Mucosa of rectum (tissue), 2 donors: ENCODE results near the gene CLIP2.
"Not testable (repeated sequence)": the region's sequence is repeated elsewhere in the genome, so short reads cannot be mapped to it uniquely, and the experiment has no call there.

Source experiments
- H3K27ac ChIP-seq, 2 donors: one replicate each; pipeline ENCODE4 v1.7.0; 2013; ENCODE audit warnings: inconsistent platforms in 2 of 2, low read depth in 2 of 2, low read length in 2 of 2
- H3K27me3 ChIP-seq, 2 donors: one replicate each; pipeline ENCODE4 v1.7.0; 2013; ENCODE audit warnings: low read length in 2 of 2; ENCODE audit not compliant: control insufficient read depth in 2 of 2, insufficient read depth in 2 of 2
- H3K36me3 ChIP-seq, 2 donors: one replicate each; pipeline ENCODE4 v1.7.0; 2013; ENCODE audit warnings: low read length in 2 of 2; ENCODE audit not compliant: control insufficient read depth in 2 of 2, insufficient read depth in 2 of 2
- H3K4me1 ChIP-seq, 2 donors: one replicate each; pipeline ENCODE4 v1.7.0; 2013; ENCODE audit warnings: low read length in 2 of 2, mild to moderate bottlenecking in 1 of 2; ENCODE audit not compliant: control insufficient read depth in 2 of 2, insufficient read depth in 2 of 2
- H3K4me3 ChIP-seq, 2 donors: one replicate each; pipeline ENCODE4 v1.7.0; 2013; ENCODE audit warnings: low read length in 2 of 2
- H3K9ac ChIP-seq, 2 donors: one replicate each; pipeline ENCODE4 v1.7.0; 2013; ENCODE audit warnings: low read length in 2 of 2, low read depth in 1 of 2, mild to moderate bottlenecking in 1 of 2
- H3K9me3 ChIP-seq, 2 donors: one replicate each; pipeline ENCODE4 v1.7.0; 2013; ENCODE audit warnings: low read length in 2 of 2; ENCODE audit not compliant: control insufficient read depth in 2 of 2
- donor health status: healthy.
- donor health status: Normal muscosa, but diverticular disease.

Gene CLIP2

GRCh38 chr7:74329225-74329624 is 40.0 kb downstream of the CLIP2 start:
- H3K4me1 ChIP-seq, result peaks cover 11 to 13% of the 10 kb centered on the region in 2 donors
- no peaks in the 10 kb centered on the region for H3K9me3 ChIP-seq
- no peak overlapping the region for H3K9ac ChIP-seq
- no peaks in the 10 kb centered on the region for H3K27me3 ChIP-seq
- H3K27ac ChIP-seq, result no peak overlapping the region
- H3K4me3 ChIP-seq, result no peak overlapping the region
- peaks cover 10 to 13% of the 10 kb centered on the region in 2 donors for H3K36me3 ChIP-seq

- no peaks in the 10 kb centered on the region for H3K4me1 ChIP-seq
- no peaks in the 10 kb centered on the region for H3K27me3 ChIP-seq
- no peak overlapping the region for H3K27ac ChIP-seq
- no peak overlapping the region for H3K4me3 ChIP-seq
- peaks cover 6 to 17% of the 10 kb centered on the region in 2 donors for H3K36me3 ChIP-seq
- H3K9me3 ChIP-seq, result no peaks in the 10 kb centered on the region
- no peak overlapping the region for H3K9ac ChIP-seq
These were observed 43.4 kb downstream of the CLIP2 start for GRCh38 chr7:74332373-74333176.

- H3K9ac ChIP-seq, result no peak overlapping the region
- no peaks in the 10 kb centered on the region for H3K27me3 ChIP-seq
- peaks cover 6 to 15% of the 10 kb centered on the region in 2 donors for H3K36me3 ChIP-seq
- H3K4me1 ChIP-seq, result no peaks in the 10 kb centered on the region
- H3K27ac ChIP-seq, result no peak overlapping the region
- no peaks in the 10 kb centered on the region for H3K9me3 ChIP-seq
- no peak overlapping the region for H3K4me3 ChIP-seq
These were observed 44.8 kb downstream of the CLIP2 start for GRCh38 chr7:74334030-74334429.

- Histone ChIP-seq H3K4me3 (no peak overlapping the region), H3K9me3 (no peaks in the 10 kb centered on the region), H3K4me1 (no peaks in the 10 kb centered on the region), H3K9ac (no peak overlapping the region), H3K36me3 (peaks cover 14 to 24% of the 10 kb centered on the region in 2 donors), H3K27me3 (no peaks in the 10 kb centered on the region), H3K27ac (no peak overlapping the region)
These were observed 48.7 kb downstream of the CLIP2 start for GRCh38 chr7:74337926-74338325.

GRCh38 chr7:74338366-74339108 is 49.3 kb downstream of the CLIP2 start:
- Histone ChIP-seq H3K9ac (no peak overlapping the region), H3K27me3 (no peaks in the 10 kb centered on the region), H3K4me3 (no peak overlapping the region), H3K27ac (no peak overlapping the region), H3K9me3 (no peaks in the 10 kb centered on the region), H3K36me3 (peaks cover 14 to 24% of the 10 kb centered on the region in 2 donors), H3K4me1 (no peaks in the 10 kb centered on the region)

GRCh38 chr7:74339648-74340047 is 50.4 kb downstream of the CLIP2 start:
- H3K27me3 ChIP-seq, H3K27ac ChIP-seq, H3K4me3 ChIP-seq, H3K9me3 ChIP-seq, H3K9ac ChIP-seq, H3K4me1 ChIP-seq: not testable (repeated sequence)
- peaks cover 10 to 20% of the 10 kb centered on the region in 2 donors for H3K36me3 ChIP-seq

- Histone ChIP-seq H3K9ac (no peak overlapping the region), H3K27ac (no peak overlapping the region), H3K27me3 (no peaks in the 10 kb centered on the region), H3K36me3 (peaks cover 10 to 16% of the 10 kb centered on the region in 2 donors), H3K4me3 (no peak overlapping the region), H3K9me3 (no peaks in the 10 kb centered on the region), H3K4me1 (no peaks in the 10 kb centered on the region)
These were observed 54.3 kb downstream of the CLIP2 start for GRCh38 chr7:74343281-74344131.

GRCh38 chr7:74344132-74344496 is 54.9 kb downstream of the CLIP2 start:
- H3K27me3 ChIP-seq, result no peaks in the 10 kb centered on the region
- peaks cover 10 to 13% of the 10 kb centered on the region in 2 donors for H3K36me3 ChIP-seq
- H3K9ac ChIP-seq, result no peak overlapping the region
- H3K9me3 ChIP-seq, result no peaks in the 10 kb centered on the region
- no peak overlapping the region for H3K27ac ChIP-seq
- no peaks in the 10 kb centered on the region for H3K4me1 ChIP-seq
- no peak overlapping the region for H3K4me3 ChIP-seq

GRCh38 chr7:74344786-74345185 is 55.6 kb downstream of the CLIP2 start:
- Histone ChIP-seq H3K36me3 (peaks cover 10 to 13% of the 10 kb centered on the region in 2 donors), H3K9ac (no peak overlapping the region), H3K4me3 (no peak overlapping the region), H3K9me3 (no peaks in the 10 kb centered on the region), H3K27ac (no peak overlapping the region), H3K27me3 (no peaks in the 10 kb centered on the region), H3K4me1 (no peaks in the 10 kb centered on the region)

GRCh38 chr7:74345970-74346369 is 56.8 kb downstream of the CLIP2 start:
- H3K36me3 ChIP-seq, result peaks cover 4 to 5% of the 10 kb centered on the region in 2 donors
- no peaks in the 10 kb centered on the region for H3K4me1 ChIP-seq
- H3K27me3 ChIP-seq, result no peaks in the 10 kb centered on the region
- H3K4me3 ChIP-seq, result no peak overlapping the region
- no peaks in the 10 kb centered on the region for H3K9me3 ChIP-seq
- H3K9ac ChIP-seq, result no peak overlapping the region
- H3K27ac ChIP-seq, result no peak overlapping the region
